ENCODE data around the gene ANKRD50. TPM values are rescaled to one million over a fixed set of nuclear protein-coding genes. Genes with fewer than 3 reads are reported as not detected.

Gene ANKRD50
- total and polyA plus RNA-seq, 9 of the 15 experiments (the other 6 are each of a cell fraction or from before 2014, with no cell fraction given): 2.0 to 8.0 (median 6.2) TPM

GRCh38 chr4:124650614-124651013, 61.9 kb downstream of the ANKRD50 start:
- WGBS (ENCODE audit: insufficient coverage, low coverage, missing lambda C conversion rate): 50% methylated on average over 7 of the region's 30 CpGs
- Histone ChIP-seq H3K27me3 (ENCODE audit: control insufficient read depth in 2 of 2, insufficient read depth in 2 of 2, low read length in 2 of 2) (no peaks in the 10 kb centered on the region), H3K79me2 (ENCODE audit: control insufficient read depth, insufficient read depth, low read length) (no peaks in the 10 kb centered on the region), H3K9ac (ENCODE audit: insufficient read depth in 1 of 2, low read depth in 2 of 2, low read length in 2 of 2) (no peak overlapping the region), H3K4me2 (ENCODE audit: insufficient read depth, low read length) (no peak overlapping the region), H3K4me3 (no peak overlapping the region), H2AFZ (ENCODE audit: low read depth, low read length) (no peak overlapping the region), H3K9me3 (replicated peaks; ENCODE audit: control insufficient read depth, insufficient read depth, low read depth, low read length) (no peaks in the 10 kb centered on the region; the same call in 1 of the 2 replicates), H3K9me1 (ENCODE audit: control insufficient read depth, insufficient read depth, low read length) (no peaks in the 10 kb centered on the region), H3K36me3 (ENCODE audit: control insufficient read depth, insufficient read depth, low read length) (no peaks in the 10 kb centered on the region), H3K4me1 (replicated peaks in 1 of 2; ENCODE audit: control insufficient read depth in 2 of 2, insufficient read depth in 2 of 2, low read length in 2 of 2) (no peaks in the 10 kb centered on the region), H4K20me1 (replicated peaks; ENCODE audit: control insufficient read depth, insufficient read depth, low read length) (no peaks in the 10 kb centered on the region), H3K27ac (ENCODE audit: extremely low read depth, low read depth, low read length) (no peak overlapping the region)
- no TSS peak for BruUV-seq (replicated peaks)
- ChIA-PET POLR2A (no interaction called here), CTCF (ENCODE audit: low intra/inter-chr PET ratio) (no interaction called here)
- in situ Hi-C loops (cut with MboI): no loop called here
- TF ChIP-seq JUNB (CRISPR knock-in tag; conservative IDR thresholded peaks at IDR 0.05): no peak
- TF ChIP-seq ZNF592 (IDR thresholded peaks at IDR 0.05): no peak
- no peak for TF ChIP-seq NR2F6 (CRISPR knock-in tag; IDR thresholded peaks at IDR 0.05)
- no peak for TF ChIP-seq TRIM28 (IDR thresholded peaks at IDR 0.05)
- DNase-seq (ENCODE audit: extremely low read depth in 1 of 4, low spot score in 3 of 4) (no peak), ATAC-seq (no peak), FAIRE-seq (no peak)
- intact Hi-C loops (cut with micrococcal nuclease): no loop called here
